GM23338 (cell line): ENCODE measurements around the gene ABHD12. TPM values are rescaled to one million over a fixed set of nuclear protein-coding genes. Genes with fewer than 3 reads are reported as not detected.

Experiments
- ATAC-seq: fragments of 200-7000 bp; cut with Tn5 transposase; 3 replicates; pipeline ENCODE4 v1.9.1; 2020
- DNase-seq: peaks from one replicate; pipeline ENCODE4 v3.0.0-alpha.2; 2015; ENCODE audit warnings: low spot score
- H2AFZ ChIP-seq: fragments of 200-600 bp; sonication (generic); 2 replicates; pipeline ENCODE4 v1.8.0; 2016; ENCODE audit warnings: antibody characterized with exemption, mild to moderate bottlenecking, moderate library complexity
- H3F3A ChIP-seq: fragments of 200-600 bp; sonication (generic); replicated peaks from 2 replicates; pipeline ENCODE4 v1.8.0; 2017; ENCODE audit warnings: antibody characterized with exemption, mixed run types, low read depth
- H3K27ac ChIP-seq: fragments of 200-600 bp; sonication (generic); 2 replicates; pipeline ENCODE4 v1.6.1; 2016; ENCODE audit warnings: low read depth
- H3K27me3 ChIP-seq: fragments of 200-600 bp; sonication (generic); 2 replicates; pipeline ENCODE4 v1.8.0; 2016; ENCODE audit warnings: mild to moderate bottlenecking, mixed run types, moderate library complexity; ENCODE audit not compliant: insufficient read depth
- H3K36me3 ChIP-seq: fragments of 200-600 bp; sonication (generic); 2 replicates; pipeline ENCODE4 v1.8.0; 2016; ENCODE audit warnings: mild to moderate bottlenecking; ENCODE audit not compliant: insufficient read depth
- H3K4me1 ChIP-seq: fragments of 200-600 bp; sonication (generic); 2 replicates; pipeline ENCODE4 v1.8.0; 2016; ENCODE audit warnings: mild to moderate bottlenecking, moderate library complexity; ENCODE audit not compliant: insufficient read depth
- H3K4me2 ChIP-seq: fragments of 200-600 bp; sonication (generic); 2 replicates; pipeline ENCODE4 v1.7.1; 2017; ENCODE audit warnings: mixed run types
- H3K4me3 ChIP-seq: fragments of 200-600 bp; sonication (generic); 2 replicates; pipeline ENCODE4 v1.6.1; 2016; ENCODE audit warnings: mixed run types
- H3K79me2 ChIP-seq: fragments of 200-600 bp; sonication (generic); replicated peaks from 2 replicates; pipeline ENCODE4 v1.8.0; 2017; ENCODE audit warnings: mild to moderate bottlenecking; ENCODE audit not compliant: insufficient read depth
- H3K9me2 ChIP-seq: fragments of 200-600 bp; sonication (generic); 2 replicates; pipeline ENCODE4 v1.8.0; 2017; ENCODE audit not compliant: insufficient read depth
- H4K20me1 ChIP-seq: fragments of 200-600 bp; sonication (generic); replicated peaks from 2 replicates; pipeline ENCODE4 v1.8.0; 2017; ENCODE audit warnings: mild to moderate bottlenecking; ENCODE audit not compliant: insufficient read depth
- H3K27ac Mint-ChIP-seq: 2 replicates; pipeline ENCODE4 v1.8.0; 2020; ENCODE audit warnings: inconsistent platforms, mild to moderate bottlenecking, moderate library complexity, mixed read lengths
- H3K27me3 Mint-ChIP-seq: 3 replicates; pipeline ENCODE4 v1.8.0; 2022; ENCODE audit warnings: low read depth, mild to moderate bottlenecking, moderate library complexity, mixed read lengths, inconsistent platforms; ENCODE audit not compliant: insufficient read depth, poor library complexity
- H3K36me3 Mint-ChIP-seq: 3 replicates; pipeline ENCODE4 v1.8.0; 2021; ENCODE audit warnings: low read depth, mild to moderate bottlenecking, inconsistent platforms, moderate library complexity, mixed read lengths
- H3K4me1 Mint-ChIP-seq: 3 replicates; pipeline ENCODE4 v1.8.0; 2020; ENCODE audit warnings: mild to moderate bottlenecking, inconsistent platforms, mixed read lengths
- H3K4me3 Mint-ChIP-seq: 3 replicates; pipeline ENCODE4 v1.8.0; 2021; ENCODE audit warnings: moderate library complexity, mild to moderate bottlenecking, inconsistent platforms, mixed read lengths
- H3K9me3 Mint-ChIP-seq: 3 replicates; pipeline ENCODE4 v1.8.0; 2020; ENCODE audit warnings: moderate library complexity, mild to moderate bottlenecking, inconsistent platforms, mixed read lengths
- CREB1 ChIP-seq: fragments of 250-450 bp; sonication (Bioruptor Pico); IDR thresholded peaks from 2 replicates; pipeline ENCODE4 v1.5.0; 2020; ENCODE audit warnings: low read depth, mild to moderate bottlenecking, moderate library complexity
- CTCF ChIP-seq, 2 experiments: fragments of 200-600 bp in 1 of 2; sonication (generic) in 1 of 2; conservative IDR thresholded peaks; 2 replicates each; pipeline versions ENCODE4 v1.5.1 to v1.6.1; 2016 to 2017; ENCODE audit warnings: antibody characterized with exemption in 2 of 2, low read depth in 2 of 2, mild to moderate bottlenecking in 2 of 2, moderate library complexity in 1 of 2
- EZH2 ChIP-seq: fragments of 200-600 bp; sonication (generic); IDR thresholded peaks from one replicate; pipeline ENCODE4 v1.8.0; 2017; ENCODE audit warnings: antibody characterized with exemption, mild to moderate bottlenecking, low read depth; ENCODE audit not compliant: unreplicated experiment
- EZH2phosphoT487 ChIP-seq: fragments of 200-600 bp; sonication (generic); IDR thresholded peaks from one replicate; pipeline ENCODE4 v1.8.1; 2018; ENCODE audit warnings: antibody characterized with exemption; ENCODE audit not compliant: unreplicated experiment
- JUNB ChIP-seq: IDR thresholded peaks from one replicate; pipeline ENCODE4 v1.6.1; 2016; ENCODE audit warnings: antibody characterized with exemption; ENCODE audit not compliant: unreplicated experiment
- NANOG ChIP-seq: IDR thresholded peaks from 2 replicates; pipeline ENCODE4 v1.6.1; 2016; ENCODE audit warnings: antibody characterized with exemption, borderline replicate concordance
- POLR2AphosphoS5 ChIP-seq: IDR thresholded peaks from 2 replicates; pipeline ENCODE4 v1.6.1; 2016; ENCODE audit warnings: antibody characterized with exemption, low read depth
- REST ChIP-seq: IDR thresholded peaks from one replicate; pipeline ENCODE4 v1.6.1; 2018; ENCODE audit warnings: antibody characterized with exemption; ENCODE audit not compliant: unreplicated experiment
- STAT1 ChIP-seq: IDR thresholded peaks from one replicate; pipeline ENCODE4 v1.6.1; 2016; ENCODE audit warnings: antibody characterized with exemption; ENCODE audit not compliant: unreplicated experiment
- ZNF114 ChIP-seq: fragments of 250-450 bp; sonication (Bioruptor Pico); IDR thresholded peaks from 2 replicates; pipeline ENCODE4 v1.5.0; 2020; ENCODE audit warnings: mild to moderate bottlenecking, moderate library complexity
- ZNF331 ChIP-seq: fragments of 250-450 bp; sonication (Bioruptor Pico); IDR thresholded peaks from 2 replicates; pipeline ENCODE4 v1.5.0; 2020; ENCODE audit warnings: low read depth, mild to moderate bottlenecking, moderate library complexity
- ZNF462 ChIP-seq: fragments of 250-450 bp; sonication (Bioruptor Pico); IDR thresholded peaks from 2 replicates; pipeline ENCODE4 v1.5.0; 2020; ENCODE audit warnings: mild to moderate bottlenecking, moderate library complexity
- polyA plus RNA-seq: library from polyadenylated mRNA; unstranded; fragments of >200 nt; fragmentation: Nextera tagmentation; extraction: Ambion mirVana; gene quantifications from 2 replicates; pipeline ENCODE4 v1.2.1, GENCODE V29; 2016
- total RNA-seq: library from RNA; depleted of rRNA; stranded (reverse); fragments of >200 nt; shearing (Covaris generic); gene quantifications from 2 replicates; pipeline ENCODE4 v1.2.3, GENCODE V29; 2014
- TF ChIP-seq, protein P1 (sequence below): IDR thresholded peaks from 2 replicates; pipeline ENCODE4 v1.6.1; 2016; ENCODE audit warnings: antibody characterized with exemption

ABHD12 gene
- total and polyA plus RNA-seq, 2 experiments from 2014 or later: 40.2 to 57.8 TPM

DNA sequence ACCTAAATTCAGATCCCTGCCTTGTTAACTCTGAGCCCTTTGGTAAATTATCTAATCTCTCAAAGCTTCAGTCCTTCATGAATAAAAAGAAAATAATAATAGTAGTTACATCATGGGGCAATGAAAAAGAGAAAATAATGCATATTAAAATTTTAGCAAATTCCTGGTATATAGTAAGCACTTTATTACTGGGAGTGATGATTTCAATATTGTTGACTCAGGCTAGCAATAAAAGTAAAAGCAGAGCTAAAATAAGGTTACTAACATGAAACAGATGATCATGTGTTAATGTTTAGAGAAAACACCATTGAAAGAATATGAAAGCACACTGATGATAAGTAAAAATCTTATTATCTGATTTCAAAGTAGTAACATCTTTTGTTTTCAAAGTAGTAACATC lies 30.5 kb upstream of the ABHD12 start:
- H4K20me1 ChIP-seq: no peaks in the 10 kb centered on the region; the same call in 1 of the 2 replicates
- ATAC-seq: no peak

More for the DNA sequence above, 30.5 kb upstream of the ABHD12 start:
- TF ChIP-seq REST: no peak
- TF ChIP-seq, protein P1, sequence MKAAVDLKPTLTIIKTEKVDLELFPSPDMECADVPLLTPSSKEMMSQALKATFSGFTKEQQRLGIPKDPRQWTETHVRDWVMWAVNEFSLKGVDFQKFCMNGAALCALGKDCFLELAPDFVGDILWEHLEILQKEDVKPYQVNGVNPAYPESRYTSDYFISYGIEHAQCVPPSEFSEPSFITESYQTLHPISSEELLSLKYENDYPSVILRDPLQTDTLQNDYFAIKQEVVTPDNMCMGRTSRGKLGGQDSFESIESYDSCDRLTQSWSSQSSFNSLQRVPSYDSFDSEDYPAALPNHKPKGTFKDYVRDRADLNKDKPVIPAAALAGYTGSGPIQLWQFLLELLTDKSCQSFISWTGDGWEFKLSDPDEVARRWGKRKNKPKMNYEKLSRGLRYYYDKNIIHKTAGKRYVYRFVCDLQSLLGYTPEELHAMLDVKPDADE: no peak
- TF ChIP-seq EZH2: no peak
- TF ChIP-seq EZH2phosphoT487: no peak
- TF ChIP-seq POLR2AphosphoS5: no peak
- no peak for TF ChIP-seq ZNF114 (CRISPR knock-in tag)
- no peak for TF ChIP-seq CREB1 (CRISPR knock-in tag)
- TF ChIP-seq ZNF462 (CRISPR knock-in tag): no peak
- TF ChIP-seq ZNF331: no peak
- TF ChIP-seq CTCF (conservative IDR thresholded peaks at IDR 0.05; ENCODE audit: low read depth in 2 of 2): no peak
- no peak for TF ChIP-seq STAT1
- TF ChIP-seq NANOG: no peak
- no peak for TF ChIP-seq JUNB
- peaks cover 2% of the 10 kb centered on the region; the same call in 2 of the 3 replicates for H3K9me3 Mint-ChIP-seq
- peaks cover 91% of the 10 kb centered on the region for H3K36me3 Mint-ChIP-seq
- H3K9me2 ChIP-seq: no peaks in the 10 kb centered on the region
- H2AFZ ChIP-seq: no peak overlapping the region
- no peaks in the 10 kb centered on the region for H3K27me3 Mint-ChIP-seq
- H3K4me1 ChIP-seq: no peaks in the 10 kb centered on the region
- H3K36me3 ChIP-seq: peaks cover 45% of the 10 kb centered on the region
- no peak for DNase-seq
- no peak overlapping the region for H3K27ac ChIP-seq
- no peak overlapping the region for H3K27ac Mint-ChIP-seq
- no peak overlapping the region for H3K4me3 ChIP-seq
- H3K27me3 ChIP-seq: no peaks in the 10 kb centered on the region
- no peaks in the 10 kb centered on the region for H3K4me1 Mint-ChIP-seq
- H3K79me2 ChIP-seq: peaks cover 14% of the 10 kb centered on the region
- H3K4me3 Mint-ChIP-seq: no peak overlapping the region
- H3F3A ChIP-seq: no peaks in the 10 kb centered on the region
- no peak overlapping the region for H3K4me2 ChIP-seq
